Brain microvascular endothelial cell (primary cell): ENCODE data around the gene CLNS1A.

Experiments
- DNase-seq: peaks from one replicate; pipeline ENCODE4 v3.0.0-alpha.2; 2020
- H3K27ac ChIP-seq: fragments of 250-450 bp; sonication (Bioruptor Pico); 2 replicates; pipeline ENCODE4 v1.5.1; 2020; ENCODE audit warnings: mild to moderate bottlenecking, moderate library complexity
- H3K27me3 ChIP-seq: fragments of 250-450 bp; sonication (Bioruptor Pico); replicated peaks from 2 replicates; pipeline ENCODE4 v1.5.1; 2020; ENCODE audit warnings: mild to moderate bottlenecking
- H3K36me3 ChIP-seq: fragments of 250-450 bp; sonication (Bioruptor Pico); replicated peaks from 2 replicates; pipeline ENCODE4 v1.5.1; 2020; ENCODE audit warnings: mild to moderate bottlenecking
- H3K4me3 ChIP-seq: 2 replicates; pipeline ENCODE4 v1.5.1; 2011; ENCODE audit warnings: low read depth, mild to moderate bottlenecking, control low read depth, low read length, moderate library complexity
- CTCF ChIP-seq: IDR thresholded peaks from 2 replicates; pipeline ENCODE4 v1.5.1; 2011; ENCODE audit warnings: low read depth, mild to moderate bottlenecking, moderate library complexity, low read length, control low read depth, inconsistent platforms; ENCODE audit errors: missing control alignments
- in situ Hi-C: cut with HindIII; loops from 2 replicates; pipeline ENCODE4 v1.10.0; 2017; ENCODE audit warnings: low sequenced_read_pairs, low pct_ligation_motif_present

CLNS1A gene

GRCh38 chr11:77656362-77656761 lies 18.8 kb upstream of the CLNS1A start:
- no peak for DNase-seq
- Histone ChIP-seq H3K27me3 (no peaks in the 10 kb centered on the region), H3K4me3 (no peak overlapping the region), H3K27ac (no peak overlapping the region), H3K36me3 (no peaks in the 10 kb centered on the region)
- no peak for TF ChIP-seq CTCF
- in situ Hi-C loops = no loop called here

DNA sequence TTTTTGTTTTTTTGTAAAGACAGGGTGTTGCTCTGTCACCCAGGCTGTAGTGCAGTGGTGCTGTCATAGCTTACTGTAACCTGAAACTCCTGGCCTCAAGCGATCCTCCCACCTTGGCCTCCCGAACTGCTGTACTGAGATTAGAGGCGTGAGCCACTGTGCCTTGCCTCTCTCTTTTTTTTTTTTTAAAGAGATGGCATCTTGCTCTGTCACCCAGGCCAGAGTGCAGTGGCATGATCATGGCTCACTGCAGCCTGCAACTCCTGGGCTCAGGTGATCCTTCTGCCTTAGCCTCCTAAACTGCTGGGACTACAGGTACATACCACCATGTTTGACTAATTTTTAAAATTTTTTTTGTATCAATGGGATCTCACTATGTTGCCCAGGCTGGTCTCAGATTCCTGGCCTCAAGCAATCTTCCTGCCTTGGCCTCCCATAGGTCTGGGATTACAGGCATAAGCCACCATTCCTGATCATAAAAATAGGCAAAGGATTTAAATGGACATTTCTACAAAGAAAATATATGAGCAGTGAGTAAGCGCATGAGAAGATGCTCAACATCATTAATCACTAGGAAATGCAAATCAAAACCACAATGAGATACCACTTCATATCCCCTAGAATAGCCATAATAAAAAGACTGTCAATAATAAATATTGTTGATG lies 17.3 kb upstream of the CLNS1A start:
- H3K4me3 ChIP-seq = no peak overlapping the region
- no peaks in the 10 kb centered on the region for H3K27me3 ChIP-seq
- in situ Hi-C loops = no loop called here
- no peak for DNase-seq
- no peaks in the 10 kb centered on the region for H3K36me3 ChIP-seq
- no peak overlapping the region for H3K27ac ChIP-seq
- TF ChIP-seq CTCF = no peak

GRCh38 chr11:77650123-77650522 lies 12.5 kb upstream of the CLNS1A start:
- H3K27me3 ChIP-seq = no peaks in the 10 kb centered on the region
- DNase-seq = no peak
- in situ Hi-C loops = no loop called here
- no peaks in the 10 kb centered on the region for H3K36me3 ChIP-seq
- H3K4me3 ChIP-seq = no peak overlapping the region
- H3K27ac ChIP-seq = no peak overlapping the region
- no peak for TF ChIP-seq CTCF

DNA sequence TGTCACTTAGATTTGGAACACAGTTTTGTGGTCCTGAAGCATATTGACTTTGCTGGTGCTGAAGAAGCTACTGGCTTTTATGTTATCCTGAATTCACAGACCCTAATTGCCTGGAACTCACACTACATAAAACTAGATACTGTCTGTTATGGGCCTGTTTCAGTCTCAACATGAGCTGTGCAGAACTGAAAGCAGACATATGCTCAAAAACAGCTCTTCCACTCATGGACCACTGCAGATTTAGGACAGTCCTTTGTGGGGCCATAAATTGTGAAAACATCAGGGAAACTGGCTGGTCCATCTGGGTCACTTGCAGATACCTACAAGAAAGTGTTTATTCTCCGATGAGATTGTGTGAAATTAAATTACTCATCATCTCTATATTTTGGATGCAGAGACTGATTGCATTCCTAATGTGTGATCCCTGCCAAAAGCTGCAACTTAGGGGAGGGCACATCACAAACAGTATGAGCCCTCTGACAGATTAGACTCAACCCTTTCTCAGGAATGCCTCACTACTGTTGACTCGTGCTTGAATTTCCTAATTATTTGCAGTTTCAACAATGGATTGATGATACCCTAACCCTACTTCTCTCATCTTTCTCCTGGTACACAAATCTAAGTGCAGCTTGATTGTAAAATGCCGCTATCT lies 10.2 kb upstream of the CLNS1A start:
- no peaks in the 10 kb centered on the region for H3K27me3 ChIP-seq
- TF ChIP-seq CTCF = no peak

GRCh38 chr11:77644887-77645286 lies 7.3 kb upstream of the CLNS1A start:
- in situ Hi-C loops = no loop called here
- no peaks in the 10 kb centered on the region for H3K36me3 ChIP-seq
- no peak overlapping the region for H3K4me3 ChIP-seq
- no peak for DNase-seq
- no peak overlapping the region for H3K27ac ChIP-seq
- H3K27me3 ChIP-seq = no peaks in the 10 kb centered on the region
- no peak for TF ChIP-seq CTCF

More for the DNA sequence above, 10.2 kb upstream of the CLNS1A start:
- Histone ChIP-seq H3K27ac (no peak overlapping the region), H3K36me3 (no peaks in the 10 kb centered on the region), H3K4me3 (no peak overlapping the region)
- in situ Hi-C loops = no loop called here
- DNase-seq = no peak
